AG10803 (cell line): Measurements from ENCODE around the gene RBM20.
A peak's percentile ranks its signal among the peaks of the same experiment; 100 is the strongest.

Experiments used
- DNase-seq: peaks from one replicate; pipeline ENCODE4 v3.0.0; 2010; ENCODE audit warnings: low read depth
- H3K4me3 ChIP-seq: 2 replicates; pipeline ENCODE4 v1.5.1; 2011; ENCODE audit warnings: mild to moderate bottlenecking, low read length, control low read depth
- CTCF ChIP-seq: conservative IDR thresholded peaks from 2 replicates; pipeline ENCODE4 v1.5.1; 2011; ENCODE audit warnings: mild to moderate bottlenecking, low read length, control low read depth, inconsistent platforms

The RBM20 gene

GRCh38 chr10:110847374-110847773 lies 203.2 kb downstream of the RBM20 start:
- no peak for DNase-seq
- no peak for TF ChIP-seq CTCF
- H3K4me3 ChIP-seq: no peak overlapping the region

GRCh38 chr10:110848106-110848505 lies 204.0 kb downstream of the RBM20 start:
- TF ChIP-seq CTCF: no peak
- H3K4me3 ChIP-seq: no peak overlapping the region
- DNase-seq: no peak

- DNase-seq: no peak
- no peak for TF ChIP-seq CTCF
- H3K4me3 ChIP-seq: no peak overlapping the region
Measured at GRCh38 chr10:110850099-110850498, 206.0 kb downstream of the RBM20 start.

GRCh38 chr10:110851020-110851612 lies 207.0 kb downstream of the RBM20 start:
- no peak for TF ChIP-seq CTCF
- H3K4me3 ChIP-seq: no peak overlapping the region
- peak; percentile 86 for DNase-seq

GRCh38 chr10:110852255-110852896 lies 208.2 kb downstream of the RBM20 start:
- H3K4me3 ChIP-seq: no peak overlapping the region
- no peak for DNase-seq
- TF ChIP-seq CTCF: no peak

GRCh38 chr10:110852947-110853346 lies 208.8 kb downstream of the RBM20 start:
- no peak overlapping the region for H3K4me3 ChIP-seq
- TF ChIP-seq CTCF: no peak
- no peak for DNase-seq

- no peak for DNase-seq
- no peak overlapping the region for H3K4me3 ChIP-seq
- no peak for TF ChIP-seq CTCF
Measured at GRCh38 chr10:110853921-110854605, 209.9 kb downstream of the RBM20 start.
